NT2/D1 (cell line): ENCODE measurements around the gene CAMK1G.

Source experiments
- YY1 ChIP-seq: IDR thresholded peaks from 2 replicates; pipeline ENCODE4 v1.6.1; 2011; ENCODE audit not compliant: insufficient read length, insufficient read depth
- ZNF274 ChIP-seq: IDR thresholded peaks from 2 replicates; pipeline ENCODE4 v1.6.1; 2011; ENCODE audit warnings: mild to moderate bottlenecking, low read depth, low read length

GRCh38 chr1:209570743-209571142 lies 12.8 kb upstream of the CAMK1G start:
- TF ChIP-seq YY1 (no peak), ZNF274 (no peak)
